HG03159 (cell line): ENCODE data around the gene ACTMAP.

Experiments used
- ATAC-seq: cut with Tn5 transposase; IDR thresholded peaks from one replicate; pipeline ENCODE4 v1.9.1; 2021; ENCODE audit warnings: mild to moderate bottlenecking, moderate library complexity; ENCODE audit not compliant: unreplicated experiment

Gene ACTMAP

GRCh38 chr19:40701758-40702157 lies 48.5 kb downstream of the ACTMAP start:
- ATAC-seq: no peak

- no peak for ATAC-seq
Observed at GRCh38 chr19:40700083-40700482, 50.2 kb downstream of the ACTMAP start.

GRCh38 chr19:40697007-40697406 lies 53.3 kb downstream of the ACTMAP start:
- ATAC-seq: no peak

GRCh38 chr19:40695881-40696280 lies 54.4 kb downstream of the ACTMAP start:
- ATAC-seq: no peak

- no peak for ATAC-seq
Observed at GRCh38 chr19:40693896-40694295, 56.4 kb downstream of the ACTMAP start.

- no peak for ATAC-seq
Observed at GRCh38 chr19:40693150-40693788, 57.0 kb downstream of the ACTMAP start.

- ATAC-seq: no peak
Observed at GRCh38 chr19:40692212-40692551, 58.1 kb downstream of the ACTMAP start.

- ATAC-seq: no peak
Observed at GRCh38 chr19:40691421-40692211, 58.7 kb downstream of the ACTMAP start.
